Activated CD8-positive, alpha-beta T cell treated with anti-CD3 and anti-CD28 coated beads for 36 hours (primary cell): ENCODE data around the gene GALNTL6. TPM values are rescaled to one million over a fixed set of nuclear protein-coding genes. Genes with fewer than 3 reads are reported as not detected.

Experiments used
- ATAC-seq: fragments of 200-7000 bp; cut with Tn5 transposase; one replicate; pipeline ENCODE4 v1.10.0; 2021; ENCODE audit warnings: mild to moderate bottlenecking, moderate library complexity
- CTCF ChIA-PET: fragments of 350-600 bp; sonication (Branson Sonifier 250); formaldehyde crosslinking; loops from one replicate; lab custom pipeline; 2021; ENCODE audit warnings: antibody characterized with exemption; lab: Charles Lee
- POLR2A ChIA-PET: fragments of 350-600 bp; sonication (Branson Sonifier 250); formaldehyde crosslinking; loops from one replicate; lab custom pipeline; 2021; ENCODE audit warnings: antibody characterized with exemption; lab: Charles Lee
- DNase-seq: peaks from one replicate; pipeline ENCODE4 v3.0.0-alpha.2; 2020
- H3K27ac Mint-ChIP-seq: one replicate; pipeline ENCODE4 v1.8.0; 2021; ENCODE audit warnings: mild to moderate bottlenecking, mixed read lengths
- H3K27me3 Mint-ChIP-seq: one replicate; pipeline ENCODE4 v1.8.0; 2021; ENCODE audit warnings: mixed read lengths
- H3K36me3 Mint-ChIP-seq: one replicate; pipeline ENCODE4 v1.8.0; 2021; ENCODE audit warnings: low read depth, mixed read lengths
- H3K4me1 Mint-ChIP-seq: one replicate; pipeline ENCODE4 v1.8.0; 2021; ENCODE audit warnings: low read depth, mixed read lengths
- H3K4me3 Mint-ChIP-seq: one replicate; pipeline ENCODE4 v1.8.0; 2021; ENCODE audit warnings: mild to moderate bottlenecking, moderate library complexity, mixed read lengths
- H3K9me3 Mint-ChIP-seq: one replicate; pipeline ENCODE4 v1.8.0; 2021; ENCODE audit warnings: mixed read lengths
- intact Hi-C: fragments of 100-400 bp; cut with micrococcal nuclease; formaldehyde crosslinking; loops from one replicate; pipeline ENCODE4 v1.10.0; 2022
- total RNA-seq, 2 experiments: library from RNA; stranded (reverse); gene quantifications; one replicate each; pipeline ENCODE4 v1.2.3, GENCODE V29; 2021
- TF ChIP-seq, protein P1 (sequence below): fragments of 200-600 bp; IDR thresholded peaks from one replicate; pipeline ENCODE4 v1.8.0; 2022; ENCODE audit warnings: antibody characterized with exemption, mild to moderate bottlenecking

GALNTL6 gene
- total RNA-seq, 2 experiments from 2014 or later, result not detected

DNA sequence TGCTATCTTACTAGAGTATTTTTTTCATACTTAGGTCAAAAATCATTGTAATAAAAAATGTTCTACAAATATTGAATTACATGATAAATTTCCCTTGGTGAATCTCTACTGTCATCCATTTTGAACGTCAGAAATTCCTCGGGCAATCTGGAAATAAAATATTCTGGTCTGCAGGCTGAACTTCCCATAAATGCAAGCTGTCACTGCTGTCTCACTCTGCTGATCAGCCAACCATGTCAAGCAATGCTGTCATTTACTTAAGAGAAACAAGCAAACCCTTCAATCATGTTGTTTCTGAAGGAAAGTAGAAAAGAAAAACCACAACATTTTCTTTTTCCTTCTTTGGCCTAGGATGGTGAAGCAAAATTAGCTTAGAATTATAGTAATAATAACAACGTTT is 841.3 kb downstream of the GALNTL6 start:
- Mint-ChIP-seq H3K36me3 (no peaks in the 10 kb centered on the region), H3K4me1 (no peaks in the 10 kb centered on the region), H3K9me3 (no peaks in the 10 kb centered on the region), H3K27me3 (no peaks in the 10 kb centered on the region), H3K4me3 (no peak overlapping the region), H3K27ac (no peak overlapping the region)
- CTCF ChIA-PET, result no interaction called here
- POLR2A ChIA-PET, result interaction anchor here (0.7 kb wide), 1 partner anchor 827 kb away, joined by 3 read pairs; no protein-coding TSS in a partner anchor
- DNase-seq (no peak), ATAC-seq (no peak)
- intact Hi-C loops, result no loop called here
- TF ChIP-seq, protein P1, sequence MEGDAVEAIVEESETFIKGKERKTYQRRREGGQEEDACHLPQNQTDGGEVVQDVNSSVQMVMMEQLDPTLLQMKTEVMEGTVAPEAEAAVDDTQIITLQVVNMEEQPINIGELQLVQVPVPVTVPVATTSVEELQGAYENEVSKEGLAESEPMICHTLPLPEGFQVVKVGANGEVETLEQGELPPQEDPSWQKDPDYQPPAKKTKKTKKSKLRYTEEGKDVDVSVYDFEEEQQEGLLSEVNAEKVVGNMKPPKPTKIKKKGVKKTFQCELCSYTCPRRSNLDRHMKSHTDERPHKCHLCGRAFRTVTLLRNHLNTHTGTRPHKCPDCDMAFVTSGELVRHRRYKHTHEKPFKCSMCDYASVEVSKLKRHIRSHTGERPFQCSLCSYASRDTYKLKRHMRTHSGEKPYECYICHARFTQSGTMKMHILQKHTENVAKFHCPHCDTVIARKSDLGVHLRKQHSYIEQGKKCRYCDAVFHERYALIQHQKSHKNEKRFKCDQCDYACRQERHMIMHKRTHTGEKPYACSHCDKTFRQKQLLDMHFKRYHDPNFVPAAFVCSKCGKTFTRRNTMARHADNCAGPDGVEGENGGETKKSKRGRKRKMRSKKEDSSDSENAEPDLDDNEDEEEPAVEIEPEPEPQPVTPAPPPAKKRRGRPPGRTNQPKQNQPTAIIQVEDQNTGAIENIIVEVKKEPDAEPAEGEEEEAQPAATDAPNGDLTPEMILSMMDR, result no peak

DNA sequence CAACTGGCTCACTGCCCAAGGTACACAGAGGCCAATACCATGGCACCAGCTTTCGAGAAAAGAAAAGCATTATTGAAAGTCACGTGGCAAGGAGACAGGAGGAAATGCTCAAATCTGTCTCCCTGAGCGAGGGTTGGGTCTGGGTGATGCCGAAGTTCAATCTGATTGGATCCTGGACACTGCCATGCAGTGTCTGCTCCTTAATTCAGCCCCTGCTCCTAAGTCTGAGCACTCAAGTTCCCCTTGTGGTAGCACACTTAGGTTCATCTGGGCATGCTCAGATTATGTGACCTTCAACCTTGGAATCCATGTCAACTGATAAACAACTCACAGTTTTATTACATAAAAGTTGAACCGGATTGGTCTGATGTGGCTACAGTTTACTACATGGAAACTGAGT is 842.9 kb downstream of the GALNTL6 start:
- intact Hi-C loops, result no loop called here
- TF ChIP-seq, protein P1, result no peak
- Mint-ChIP-seq H3K27me3 (no peaks in the 10 kb centered on the region), H3K4me3 (no peak overlapping the region), H3K36me3 (no peaks in the 10 kb centered on the region), H3K27ac (no peak overlapping the region), H3K9me3 (no peaks in the 10 kb centered on the region), H3K4me1 (no peaks in the 10 kb centered on the region)
- ChIA-PET CTCF (no interaction called here), POLR2A (no interaction called here)
- ATAC-seq (no peak), DNase-seq (no peak)

DNA sequence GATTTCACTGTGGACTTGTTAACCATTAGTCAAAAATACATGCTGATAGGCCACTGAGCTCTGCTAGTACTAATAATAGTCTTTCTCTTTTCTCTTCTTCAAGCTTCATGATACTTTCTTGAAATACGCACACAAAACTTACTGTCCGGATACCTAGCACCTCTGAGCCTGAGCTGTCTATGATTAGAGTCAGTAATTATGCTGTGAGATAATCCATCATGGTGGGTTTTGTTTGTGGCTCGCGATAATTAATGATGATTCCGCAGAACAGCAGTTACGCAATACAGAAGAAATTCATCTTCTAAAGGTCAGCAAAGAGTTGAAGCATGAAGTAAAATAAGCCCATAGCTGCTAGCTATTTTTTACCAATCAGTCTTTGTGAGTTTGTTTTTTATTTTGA is 843.9 kb downstream of the GALNTL6 start:
- DNase-seq, result no peak
- Mint-ChIP-seq H3K27me3 (no peaks in the 10 kb centered on the region), H3K27ac (no peak overlapping the region), H3K4me3 (no peak overlapping the region), H3K9me3 (no peaks in the 10 kb centered on the region), H3K36me3 (no peaks in the 10 kb centered on the region), H3K4me1 (no peaks in the 10 kb centered on the region)
- ChIA-PET POLR2A (no interaction called here), CTCF (no interaction called here)
- no peak for ATAC-seq
- intact Hi-C loops, result no loop called here
- TF ChIP-seq, protein P1, result no peak

DNA sequence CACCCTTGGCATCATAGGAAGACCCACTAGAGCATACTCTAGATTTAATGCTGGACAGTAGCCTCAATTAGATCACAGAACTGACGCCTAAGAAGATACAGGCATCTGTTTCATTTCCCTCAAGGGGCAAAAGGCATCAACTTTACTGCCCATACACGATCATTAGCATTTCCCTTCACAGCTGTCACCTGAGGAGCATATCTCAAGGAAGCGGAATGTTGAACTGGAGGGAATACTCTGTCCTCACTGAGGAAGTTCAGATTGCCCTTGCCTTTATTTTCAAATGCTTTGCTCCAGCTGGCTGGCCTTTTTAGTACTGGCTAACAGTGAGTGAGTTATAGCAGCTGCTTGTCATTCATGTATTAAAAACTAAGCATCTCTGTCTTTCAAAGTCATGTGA is 847.0 kb downstream of the GALNTL6 start:
- H3K36me3 Mint-ChIP-seq, result no peaks in the 10 kb centered on the region
- ChIA-PET CTCF (no interaction called here), POLR2A (no interaction called here)
- DNase-seq, result no peak
- TF ChIP-seq, protein P1, result no peak
- no peak for ATAC-seq
- H3K27me3 Mint-ChIP-seq, result no peaks in the 10 kb centered on the region
- intact Hi-C loops, result no loop called here
- no peak overlapping the region for H3K4me3 Mint-ChIP-seq
- no peaks in the 10 kb centered on the region for H3K9me3 Mint-ChIP-seq
- H3K4me1 Mint-ChIP-seq, result no peaks in the 10 kb centered on the region
- H3K27ac Mint-ChIP-seq, result no peak overlapping the region

DNA sequence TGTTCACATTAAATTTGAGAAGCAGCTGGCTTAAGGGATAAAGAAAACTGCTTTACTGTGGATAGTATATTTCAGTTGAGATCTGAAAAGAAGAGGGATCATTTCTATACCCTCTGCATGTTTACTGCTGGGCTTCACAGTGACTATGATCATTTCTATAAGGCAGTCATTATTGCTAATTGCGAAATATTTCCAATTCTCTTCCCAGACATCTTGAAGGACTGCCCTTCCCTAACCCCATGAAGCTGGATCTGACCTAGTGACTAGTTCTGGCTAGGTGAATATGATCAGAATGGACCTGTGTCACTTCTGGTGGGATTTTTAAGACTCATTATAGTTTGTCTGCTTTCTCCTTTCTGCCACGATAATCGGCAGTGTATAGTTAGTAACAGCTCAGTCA is 848.9 kb downstream of the GALNTL6 start:
- no peaks in the 10 kb centered on the region for H3K27me3 Mint-ChIP-seq
- ATAC-seq (no peak), DNase-seq (no peak)
- H3K9me3 Mint-ChIP-seq, result peaks cover 2% of the 10 kb centered on the region
- TF ChIP-seq, protein P1, result no peak
- intact Hi-C loops, result no loop called here
- ChIA-PET POLR2A (no interaction called here), CTCF (no interaction called here)
- no peaks in the 10 kb centered on the region for H3K4me1 Mint-ChIP-seq
- no peak overlapping the region for H3K4me3 Mint-ChIP-seq
- no peak overlapping the region for H3K27ac Mint-ChIP-seq
- no peaks in the 10 kb centered on the region for H3K36me3 Mint-ChIP-seq
